A549 (cell line): ENCODE results near the gene HS3ST4.
"Not testable (repeated sequence)": the region's sequence is repeated elsewhere in the genome, so short reads cannot be mapped to it uniquely, and the experiment has no call there.

Experiments used
- CTCF ChIP-seq: fragments of >200 bp; sonication (Bioruptor Twin); formaldehyde crosslinking; IDR thresholded peaks from 3 replicates; pipeline ENCODE4 v1.5.1; 2016
- MAX ChIP-seq: IDR thresholded peaks from 2 replicates; pipeline ENCODE4 v1.6.1; 2012
- REST ChIP-seq: fragments of 200-600 bp; sonication (generic); IDR thresholded peaks from 2 replicates; pipeline ENCODE4 v1.6.1; 2016; ENCODE audit warnings: antibody characterized with exemption, mild to moderate bottlenecking, moderate library complexity
- SREBF2 ChIP-seq: fragments of 450-650 bp; IDR thresholded peaks from 2 replicates; pipeline ENCODE4 v1.6.1; 2014; ENCODE audit warnings: mild to moderate bottlenecking, moderate library complexity

GRCh38 chr16:26098206-26098605 is 406.4 kb downstream of the HS3ST4 start:
- TF ChIP-seq REST, CTCF, SREBF2, MAX: not testable (repeated sequence)
